ENCODE measurements around the gene LY6G5B. TPM values are rescaled to one million over a fixed set of nuclear protein-coding genes. Genes with fewer than 3 reads are reported as not detected.

The LY6G5B gene
- total and polyA plus RNA-seq, 2 of the 4 experiments (the other 2 are of a cell fraction): 2.2 to 13.6 TPM

DNA sequence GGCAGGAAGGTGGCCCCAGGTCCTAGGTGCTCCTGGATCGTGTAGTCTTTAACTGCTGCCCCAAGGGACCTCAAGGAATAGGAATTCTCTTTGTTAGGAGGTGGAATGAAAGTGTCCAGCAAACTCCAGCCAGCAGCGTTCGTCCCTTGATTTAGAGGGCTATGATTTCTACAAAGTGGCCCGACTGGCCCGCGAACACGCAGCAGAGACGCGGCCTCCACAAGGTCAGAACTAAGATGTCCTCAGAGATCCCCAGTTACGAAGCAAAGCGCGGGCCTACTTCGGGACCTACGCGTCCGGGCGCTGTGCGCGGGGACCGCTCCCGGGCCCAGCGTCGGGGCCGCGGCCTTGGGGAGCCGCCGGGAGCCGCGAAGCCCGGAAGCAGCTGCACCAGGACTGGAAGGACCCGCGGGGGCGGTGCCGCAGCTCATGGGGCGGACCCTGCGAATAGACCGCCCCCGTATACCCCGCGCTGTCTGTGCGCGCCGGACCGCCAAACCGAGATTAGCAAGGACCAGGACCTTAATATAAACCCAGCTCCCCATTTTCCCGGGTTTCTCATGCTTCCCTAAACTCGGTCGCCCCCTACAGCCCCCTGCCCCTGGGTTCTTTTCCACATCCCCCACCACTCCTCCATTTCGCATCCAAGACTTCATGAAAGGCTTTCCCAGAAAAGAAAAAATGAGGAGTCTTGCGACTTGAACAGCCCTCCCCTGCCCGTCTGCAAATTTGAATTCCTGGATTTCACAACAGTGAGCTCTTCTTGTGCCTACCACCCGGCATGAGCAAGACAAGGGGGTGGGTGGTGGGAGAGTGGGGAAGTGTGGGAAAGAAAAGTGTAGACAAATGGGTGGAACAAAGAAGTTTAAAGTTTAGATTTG is 9.2 kb upstream of the LY6G5B start, which contains the start of gene C6orf47 (continued):
- TF ChIP-seq, protein P1, sequence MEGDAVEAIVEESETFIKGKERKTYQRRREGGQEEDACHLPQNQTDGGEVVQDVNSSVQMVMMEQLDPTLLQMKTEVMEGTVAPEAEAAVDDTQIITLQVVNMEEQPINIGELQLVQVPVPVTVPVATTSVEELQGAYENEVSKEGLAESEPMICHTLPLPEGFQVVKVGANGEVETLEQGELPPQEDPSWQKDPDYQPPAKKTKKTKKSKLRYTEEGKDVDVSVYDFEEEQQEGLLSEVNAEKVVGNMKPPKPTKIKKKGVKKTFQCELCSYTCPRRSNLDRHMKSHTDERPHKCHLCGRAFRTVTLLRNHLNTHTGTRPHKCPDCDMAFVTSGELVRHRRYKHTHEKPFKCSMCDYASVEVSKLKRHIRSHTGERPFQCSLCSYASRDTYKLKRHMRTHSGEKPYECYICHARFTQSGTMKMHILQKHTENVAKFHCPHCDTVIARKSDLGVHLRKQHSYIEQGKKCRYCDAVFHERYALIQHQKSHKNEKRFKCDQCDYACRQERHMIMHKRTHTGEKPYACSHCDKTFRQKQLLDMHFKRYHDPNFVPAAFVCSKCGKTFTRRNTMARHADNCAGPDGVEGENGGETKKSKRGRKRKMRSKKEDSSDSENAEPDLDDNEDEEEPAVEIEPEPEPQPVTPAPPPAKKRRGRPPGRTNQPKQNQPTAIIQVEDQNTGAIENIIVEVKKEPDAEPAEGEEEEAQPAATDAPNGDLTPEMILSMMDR (conservative IDR thresholded peaks at IDR 0.05; ENCODE audit: low read depth, low read length): no peak
- TF ChIP-seq SMC3 (IDR thresholded peaks at IDR 0.05; ENCODE audit: low read depth, low read length) (no peak), MAFK (IDR thresholded peaks at IDR 0.05; ENCODE audit: low read depth, low read length) (no peak)

Data from IMR-90 (cell line).